HS-27A (cell line): ENCODE data around the gene RANBP1.
"Not testable (repeated sequence)": the region's sequence is repeated elsewhere in the genome, so short reads cannot be mapped to it uniquely, and the experiment has no call there.

Experiments
- DNase-seq: peaks from one replicate; pipeline ENCODE4 v3.0.0-alpha.2; 2012; ENCODE audit warnings: low read depth, missing footprints

RANBP1 gene

DNA sequence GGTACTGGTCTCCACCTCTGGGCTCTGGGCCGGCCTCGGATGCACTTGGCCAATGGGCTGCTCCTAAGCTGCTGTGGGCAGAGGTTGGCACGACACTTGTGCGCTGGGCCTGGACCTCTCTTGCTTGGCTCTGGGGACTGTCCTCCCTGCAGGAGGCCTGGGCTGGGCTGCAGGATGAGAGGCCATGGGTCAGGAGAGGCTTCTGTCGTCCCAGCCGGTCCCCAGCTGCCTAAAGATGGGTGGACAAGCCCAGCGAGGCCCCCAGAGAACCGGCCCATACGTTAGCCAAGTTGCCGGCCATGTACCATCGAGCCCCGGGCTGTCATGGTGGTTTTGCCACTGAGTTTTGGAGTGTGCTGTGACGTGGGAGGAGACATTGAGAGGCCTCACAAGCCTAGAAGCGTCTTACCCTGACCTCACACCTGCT is 36.6 kb downstream of the RANBP1 start:
- no peak for DNase-seq

DNA sequence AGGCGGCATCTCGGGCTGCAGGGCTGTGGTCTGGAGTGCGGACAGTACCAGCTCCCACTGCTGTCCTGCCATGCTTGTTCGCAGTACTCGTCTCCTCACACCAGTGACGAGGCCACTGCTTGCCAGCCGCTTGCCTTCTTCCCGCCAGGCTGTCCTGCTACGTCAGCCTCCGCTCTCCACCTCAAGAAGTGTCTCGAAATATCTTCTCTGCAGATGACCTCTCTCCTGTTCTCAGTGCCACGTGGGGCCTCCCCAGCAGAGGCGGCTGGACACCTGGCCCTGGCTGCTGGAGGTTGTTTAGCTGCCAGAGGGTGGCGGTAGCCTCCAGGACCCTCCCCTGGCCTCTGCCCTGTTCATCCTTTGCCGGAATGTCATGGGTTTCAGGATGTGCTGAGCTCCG is 38.0 kb downstream of the RANBP1 start:
- no peak for DNase-seq

DNA sequence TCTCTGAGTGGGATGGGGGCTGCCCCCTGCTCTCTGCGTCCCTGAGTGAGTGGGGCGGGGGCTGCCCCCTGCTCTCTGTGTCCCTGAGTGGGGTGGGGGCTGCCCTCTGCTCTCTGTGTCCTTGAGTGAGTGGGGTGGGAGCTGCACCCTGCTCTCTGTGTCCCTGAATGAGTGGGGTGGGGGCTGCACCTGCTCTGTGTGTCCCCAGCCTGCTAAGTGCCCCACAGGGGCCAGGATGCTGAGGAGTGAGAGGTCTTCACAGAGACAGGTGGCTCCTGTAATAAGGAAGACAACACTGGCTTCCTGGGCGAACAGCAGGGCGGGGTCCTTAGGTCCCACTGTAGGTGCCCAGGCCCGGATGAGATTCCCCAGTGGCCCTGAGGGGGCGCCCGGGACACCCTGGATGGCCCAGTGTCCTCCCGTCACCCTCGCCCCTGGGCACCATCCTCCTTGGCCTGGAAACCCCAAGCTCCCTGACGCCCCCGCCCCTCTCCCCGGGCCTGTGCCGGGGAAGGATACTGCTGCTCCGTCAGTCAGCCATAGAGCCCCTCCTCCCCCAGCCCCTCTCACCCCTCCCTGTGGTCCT is 38.8 kb downstream of the RANBP1 start:
- no peak for DNase-seq

DNA sequence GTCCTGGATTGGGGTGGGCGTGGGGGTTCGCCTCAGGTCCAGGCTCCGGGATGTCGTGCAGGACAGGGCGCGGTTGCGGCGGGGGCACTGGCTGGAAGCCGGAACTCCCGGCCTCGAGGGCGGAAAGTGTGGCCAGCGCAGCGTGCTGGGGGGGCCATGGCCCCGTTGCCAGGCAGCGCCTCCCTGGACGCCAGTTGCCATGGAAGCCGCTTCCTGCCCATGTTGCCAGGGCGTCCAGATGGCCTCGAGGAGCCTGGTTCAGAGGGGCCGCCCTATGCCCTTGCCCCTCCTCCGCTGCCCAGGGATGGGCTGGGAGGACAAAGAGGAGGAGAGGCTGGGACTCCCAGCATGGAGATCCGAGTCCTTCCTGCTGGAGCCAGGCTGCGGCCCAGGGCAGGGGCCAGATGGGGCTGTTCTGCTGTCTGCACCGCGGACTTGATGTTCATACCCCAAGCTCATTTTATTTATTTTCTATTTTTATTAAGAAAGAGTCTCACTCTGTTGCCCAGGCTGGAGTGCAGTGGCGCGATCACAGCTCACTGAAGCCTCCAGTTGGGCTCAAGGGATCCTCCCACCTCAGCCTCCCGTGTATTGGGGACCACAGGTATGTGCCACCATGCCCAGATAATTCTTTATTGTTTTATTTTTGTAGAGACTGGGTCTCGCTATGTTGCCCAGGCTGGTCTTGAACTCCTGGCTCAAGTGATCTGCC is 39.6 kb downstream of the RANBP1 start:
- no peak for DNase-seq

DNA sequence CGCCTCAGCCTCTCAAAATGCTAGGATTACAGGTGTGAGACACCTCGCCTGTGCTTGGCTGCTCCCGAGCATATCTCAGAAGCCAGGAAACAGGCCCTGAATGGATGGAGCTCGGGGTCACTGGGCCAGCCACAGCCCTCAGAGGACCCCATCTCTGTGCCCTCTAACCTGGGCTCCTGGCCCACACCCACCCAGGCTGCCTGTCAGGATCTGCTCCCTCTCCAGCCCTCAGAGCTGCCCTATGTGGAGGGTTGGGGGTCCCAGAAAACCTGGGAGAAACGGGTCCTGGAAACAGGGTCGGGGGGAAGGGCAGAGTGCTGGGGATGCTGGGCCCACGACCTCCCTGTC is 40.1 kb downstream of the RANBP1 start:
- no peak for DNase-seq

DNA sequence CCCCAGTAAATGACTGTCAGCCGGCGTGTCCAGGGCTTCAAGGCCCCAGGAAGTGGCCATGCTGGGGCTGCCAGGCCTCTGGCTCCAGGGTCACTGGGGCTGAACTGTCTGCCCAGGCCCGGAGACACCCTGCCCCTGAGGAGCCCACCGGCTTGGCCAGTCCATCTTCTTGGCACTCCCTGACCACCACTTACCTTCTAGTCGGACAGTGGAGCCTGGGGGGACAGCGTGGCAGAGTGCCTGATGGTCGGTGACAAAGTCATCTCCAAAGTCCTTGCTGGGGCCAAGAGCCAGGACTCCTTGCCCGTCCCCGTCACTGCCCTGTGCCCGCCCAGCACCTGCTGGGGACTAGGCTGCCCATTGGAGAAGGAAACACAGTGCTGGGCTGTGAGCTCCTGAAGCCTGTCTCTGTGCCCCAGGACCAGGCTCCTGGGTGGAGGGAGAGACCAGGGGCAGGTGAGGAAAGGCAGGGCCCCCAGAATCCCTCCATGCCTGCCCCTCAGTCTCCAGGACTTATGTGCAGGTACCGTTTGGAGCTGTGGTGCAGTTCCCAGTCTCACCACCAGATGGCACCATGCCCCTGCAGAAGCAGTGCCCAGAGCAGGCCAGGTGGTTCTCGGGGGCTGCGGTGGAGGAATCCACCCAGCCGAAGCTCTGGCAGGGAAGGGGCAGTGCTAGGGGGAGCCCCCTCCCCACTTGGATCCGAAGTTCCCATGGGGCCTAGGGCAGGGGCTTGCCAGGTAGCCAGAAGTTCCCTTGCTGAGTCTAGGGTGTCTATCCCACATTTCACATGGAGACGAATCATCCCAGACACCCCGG is 40.9 kb downstream of the RANBP1 start:
- peak; percentile 34 for DNase-seq

DNA sequence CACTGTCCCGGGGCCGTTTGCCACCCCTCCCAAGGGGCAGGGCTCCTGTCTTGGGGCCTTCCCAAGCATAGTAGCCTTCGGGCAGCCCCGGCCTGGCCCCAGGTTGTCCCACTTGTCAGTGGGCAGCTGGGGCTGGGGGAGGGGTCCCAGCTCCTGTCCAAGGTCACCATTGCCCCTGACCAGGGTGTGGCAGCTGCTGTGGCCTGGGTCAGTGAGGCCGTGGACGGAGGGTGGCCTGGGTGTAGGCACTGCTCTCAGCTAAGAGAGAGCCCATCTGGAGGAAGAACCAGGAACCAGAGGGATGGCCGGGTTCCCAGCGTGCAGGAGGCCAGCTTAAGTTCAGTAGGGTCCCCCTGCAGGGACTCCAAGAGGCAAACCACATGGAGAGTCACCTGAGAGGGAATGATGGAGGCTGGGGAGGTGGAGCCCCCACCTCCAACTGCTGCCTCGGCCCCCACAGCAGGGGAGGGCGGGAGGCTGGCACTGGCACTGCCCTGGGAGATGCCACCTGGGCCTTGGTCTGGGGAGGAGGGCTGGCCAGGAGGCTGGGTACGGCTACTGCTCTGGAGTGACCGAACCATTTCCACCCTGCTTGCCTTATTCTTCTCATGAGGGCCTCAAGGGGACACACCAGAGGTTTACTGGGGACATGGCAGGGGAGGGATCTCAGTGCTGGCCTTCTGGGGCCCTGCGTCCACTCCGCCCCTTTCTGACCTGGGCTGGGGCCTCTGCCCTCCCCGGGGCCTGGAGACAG is 41.7 kb downstream of the RANBP1 start:
- no peak for DNase-seq

DNA sequence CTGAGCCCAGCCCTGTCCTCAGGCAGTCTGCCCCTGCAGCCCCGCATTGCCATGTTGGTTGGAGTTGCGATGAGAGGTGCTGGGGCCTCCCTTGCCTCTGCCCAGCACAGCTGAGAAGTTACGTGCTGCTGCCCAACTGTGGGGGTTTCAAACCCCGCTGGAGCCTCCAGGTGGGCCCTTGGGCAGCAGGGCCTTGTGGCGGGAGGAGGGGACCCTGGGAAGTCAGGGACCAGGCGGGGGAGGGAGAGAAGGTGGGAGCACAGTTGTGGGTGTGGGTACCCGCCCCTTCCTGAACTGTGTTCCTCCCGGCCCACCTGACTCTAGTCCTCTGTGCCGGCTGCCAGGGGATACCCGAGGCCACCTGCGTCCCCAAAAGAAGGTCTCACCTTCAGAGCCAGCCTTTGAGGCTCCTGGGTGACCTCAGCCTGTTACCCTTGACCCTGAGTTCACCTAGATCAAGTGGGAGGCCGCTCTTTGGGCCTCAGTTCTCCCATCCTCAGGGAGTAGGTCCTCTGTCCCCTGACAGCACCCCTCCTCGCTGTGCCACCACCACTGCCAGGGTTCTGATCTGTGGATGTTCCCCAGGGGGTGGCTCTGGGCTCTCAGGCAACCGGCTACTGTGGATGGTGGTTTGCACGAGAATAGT is 42.6 kb downstream of the RANBP1 start:
- DNase-seq, result no peak

DNA sequence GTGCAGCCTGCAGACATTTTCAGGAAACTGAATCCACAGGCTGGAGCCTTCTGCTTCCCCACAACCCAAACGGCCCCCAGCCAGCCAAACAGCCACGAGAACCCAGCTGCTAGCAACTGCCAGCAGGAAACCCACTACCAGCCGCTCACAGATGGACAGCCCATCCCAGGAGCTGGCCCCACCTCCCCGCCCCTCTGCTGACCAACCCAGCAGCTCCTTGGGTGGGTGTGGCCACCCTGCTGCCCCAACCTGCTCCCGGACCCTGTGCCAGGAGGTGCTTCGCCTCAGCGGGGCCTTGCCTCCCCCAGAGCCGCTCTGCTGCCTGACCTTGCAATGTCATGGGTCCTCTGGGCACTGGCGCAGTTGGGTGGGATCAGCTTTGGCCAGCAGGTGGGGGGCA is 43.2 kb downstream of the RANBP1 start:
- DNase-seq, result no peak

DNA sequence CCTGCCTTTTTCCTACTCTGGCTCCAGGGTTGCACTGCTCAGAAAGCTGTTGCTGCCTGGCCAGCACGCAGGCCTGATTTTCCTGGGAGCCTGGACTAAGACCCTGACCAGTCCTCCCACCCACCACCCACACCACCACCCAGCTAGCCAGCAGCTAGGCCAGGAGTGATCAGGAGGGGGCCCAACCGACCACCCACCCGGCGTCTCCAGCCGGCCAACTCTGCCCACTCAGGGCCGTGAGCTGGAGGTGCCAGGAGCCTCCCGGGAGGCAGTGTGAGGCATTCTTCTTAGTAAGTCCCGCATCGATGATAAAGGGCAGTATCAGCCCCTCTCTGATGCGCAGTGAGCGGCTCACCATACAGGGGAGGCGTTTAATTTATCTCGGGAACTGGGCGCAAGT is 43.6 kb downstream of the RANBP1 start:
- DNase-seq, result not testable (repeated sequence)

DNA sequence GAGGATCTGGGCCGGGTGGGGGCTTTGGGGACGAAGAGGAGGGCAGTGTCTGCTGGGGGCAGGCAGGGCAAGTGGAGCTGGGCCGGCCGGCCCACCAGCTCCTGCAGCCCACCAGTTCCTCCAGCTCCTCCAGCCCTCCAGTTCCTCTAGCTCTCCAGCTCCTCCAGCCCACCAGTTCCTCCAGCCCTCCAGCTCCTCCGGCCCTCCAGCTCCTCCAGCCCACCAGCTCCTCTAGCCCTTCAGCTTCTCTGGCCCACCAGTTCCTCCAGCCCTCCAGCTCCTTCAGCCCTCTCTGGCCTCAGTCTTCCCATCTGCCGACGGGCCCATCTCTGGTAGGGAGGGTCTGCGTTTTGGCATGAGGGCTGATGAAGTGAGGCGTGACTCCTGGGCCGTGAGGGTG is 44.1 kb downstream of the RANBP1 start:
- DNase-seq, result no peak

DNA sequence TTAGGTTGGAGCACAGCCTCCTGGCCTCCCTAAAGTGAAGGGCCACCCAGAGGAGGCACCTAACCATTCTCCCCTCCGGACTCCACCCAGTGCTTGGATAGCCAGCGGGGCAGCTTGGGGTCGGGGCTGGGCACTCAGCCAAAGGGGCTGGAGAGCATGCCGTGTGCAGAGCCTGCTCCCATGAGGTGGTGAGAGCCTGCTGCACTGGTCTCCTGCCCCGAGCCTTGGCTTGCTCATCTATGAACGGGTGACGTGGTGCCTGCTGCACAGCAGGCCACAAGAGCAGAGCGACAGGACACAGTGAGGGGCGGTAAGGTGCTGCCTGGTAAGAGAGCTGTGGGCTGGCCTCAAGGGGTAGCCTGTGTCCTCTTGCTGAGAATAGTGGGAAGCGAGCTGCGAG is 49.0 kb downstream of the RANBP1 start:
- DNase-seq, result no peak

DNA sequence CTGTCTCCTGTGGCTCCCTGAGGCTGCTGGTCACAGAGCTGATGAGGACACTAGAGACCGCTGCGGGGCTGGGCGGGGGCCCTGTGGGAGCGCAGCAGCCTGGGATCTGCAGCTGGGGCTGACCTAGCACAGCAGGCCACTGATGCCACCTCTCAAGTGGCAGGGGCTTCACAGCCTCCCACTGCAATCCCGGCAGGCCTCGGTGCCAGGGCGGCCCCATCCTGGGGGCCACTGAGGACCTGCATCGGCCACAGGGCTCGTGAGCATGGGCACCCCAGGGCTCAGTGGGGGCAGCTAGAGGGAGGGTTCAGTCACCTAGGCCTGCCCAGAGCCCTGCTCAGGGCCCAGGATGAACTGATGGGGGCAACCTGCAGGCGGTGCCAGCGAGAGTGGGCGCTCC is 49.5 kb downstream of the RANBP1 start:
- DNase-seq, result no peak

DNA sequence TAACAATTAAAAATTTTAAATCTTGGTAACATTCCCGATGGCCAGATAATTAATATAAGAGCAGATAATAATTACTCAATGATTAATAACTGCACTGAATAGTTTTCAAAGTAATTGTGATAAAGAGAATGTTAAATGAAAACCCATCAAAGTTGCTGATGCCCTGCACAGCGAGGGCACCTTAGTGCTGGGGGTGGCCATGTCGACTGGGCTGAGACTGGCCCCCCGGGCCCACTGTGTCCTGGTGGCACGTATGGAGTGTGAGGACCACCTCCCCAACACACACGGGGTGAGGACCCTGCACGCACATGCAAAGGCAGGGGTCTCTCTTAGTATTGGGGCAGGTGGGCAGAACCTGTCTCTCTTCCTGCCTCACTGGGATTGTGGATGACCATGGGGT is 50.0 kb downstream of the RANBP1 start:
- no peak for DNase-seq

DNA sequence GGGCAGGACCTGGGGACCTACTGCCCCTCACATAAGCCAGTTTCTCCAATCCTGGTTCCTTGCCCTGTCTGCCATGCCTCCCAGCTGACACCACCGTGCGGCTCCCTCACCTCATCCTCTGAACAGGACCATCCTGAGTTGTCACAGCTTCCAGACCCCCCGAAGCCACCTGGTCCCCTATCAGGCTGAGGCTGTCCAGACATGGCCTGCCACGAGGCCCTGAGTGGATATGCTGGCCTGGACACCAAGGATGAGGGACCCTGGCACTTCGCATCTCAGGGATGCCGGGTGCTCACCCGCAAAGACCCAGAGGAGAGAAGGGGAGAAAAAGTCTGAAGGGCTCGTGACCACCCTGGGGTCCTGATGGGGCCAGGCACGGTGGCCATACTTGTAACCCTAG is 50.8 kb downstream of the RANBP1 start:
- no peak for DNase-seq

DNA sequence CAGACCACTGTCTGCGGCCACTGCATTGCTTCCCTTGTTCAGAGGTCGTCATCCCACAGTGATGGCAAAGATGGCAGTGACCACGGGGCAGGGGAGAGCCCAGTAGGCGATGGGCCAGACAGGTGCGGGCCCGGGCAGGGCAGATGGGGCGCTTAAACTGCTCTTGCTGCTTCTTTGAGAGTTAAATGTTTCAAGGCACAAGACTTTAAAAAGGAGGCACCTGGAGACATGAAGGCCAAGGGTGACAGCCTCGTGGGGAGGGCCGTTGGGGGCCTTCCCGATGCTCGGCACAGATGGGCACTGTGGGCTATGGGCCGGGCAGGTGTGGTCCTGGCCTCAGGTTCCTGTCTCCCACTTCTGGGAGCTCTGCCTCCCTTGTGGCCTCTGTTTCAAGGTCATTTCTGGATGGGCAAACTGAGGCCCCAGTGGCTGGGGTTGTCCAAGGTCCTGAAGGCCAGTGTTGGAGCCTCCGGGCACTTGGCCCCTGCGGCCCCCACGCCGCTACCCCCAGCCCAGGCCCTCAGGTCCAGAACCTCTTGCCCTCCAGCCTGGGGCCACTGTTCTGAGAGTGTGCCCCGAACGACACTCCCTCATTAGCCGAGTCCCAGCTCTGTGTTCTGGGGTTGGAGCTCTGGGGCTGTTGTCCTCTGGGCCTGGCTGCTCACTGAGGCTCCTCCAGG is 51.9 kb downstream of the RANBP1 start:
- no peak for DNase-seq

DNA sequence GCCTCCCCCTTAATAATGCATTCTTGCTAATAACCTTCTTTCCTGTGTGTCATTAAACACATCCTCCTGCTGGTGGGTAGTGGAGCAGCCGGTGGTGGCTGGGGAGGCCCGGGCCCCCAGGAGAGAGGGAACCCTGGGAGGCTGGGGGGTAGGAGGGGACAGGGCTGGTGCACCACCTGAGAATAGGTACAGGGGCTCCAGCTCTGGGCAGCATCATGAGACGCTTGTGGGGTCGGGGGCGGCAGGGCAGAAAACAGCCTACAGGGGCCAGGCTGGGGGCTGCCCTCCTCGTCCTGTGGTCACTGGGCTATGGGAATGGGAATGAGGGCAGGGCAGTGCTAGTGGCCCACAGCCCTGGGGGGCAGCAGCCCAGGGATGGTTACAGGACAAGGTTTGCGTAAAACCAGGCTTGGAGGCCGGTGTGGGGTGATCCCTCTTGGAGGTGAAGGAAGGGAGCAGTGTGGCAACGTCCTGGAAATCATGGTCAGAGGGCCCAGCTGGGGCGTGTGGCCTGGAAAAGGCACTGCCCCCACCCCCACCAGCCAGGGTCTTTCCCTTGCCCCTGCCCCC is 53.4 kb downstream of the RANBP1 start:
- DNase-seq, result no peak

DNA sequence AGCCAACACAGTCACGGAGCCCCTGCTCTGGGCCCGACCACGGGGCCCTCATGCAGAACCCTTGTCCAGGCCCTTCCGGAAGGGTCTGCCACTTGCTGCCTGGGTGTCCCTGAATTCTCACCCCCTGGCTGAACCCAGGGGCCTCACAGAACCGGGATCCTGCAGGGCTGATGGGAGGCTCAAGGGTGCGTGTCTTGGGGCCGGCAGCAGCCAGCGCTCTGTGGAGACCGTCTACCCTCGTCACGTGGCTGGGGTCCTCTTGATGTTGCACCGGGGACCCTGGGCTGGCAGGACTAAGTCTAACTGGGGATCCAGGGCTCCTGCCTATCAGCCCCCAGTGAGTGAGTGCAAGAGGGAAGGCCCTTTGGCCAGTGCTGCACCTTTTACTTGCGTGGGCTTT is 54.3 kb downstream of the RANBP1 start:
- DNase-seq, result no peak

DNA sequence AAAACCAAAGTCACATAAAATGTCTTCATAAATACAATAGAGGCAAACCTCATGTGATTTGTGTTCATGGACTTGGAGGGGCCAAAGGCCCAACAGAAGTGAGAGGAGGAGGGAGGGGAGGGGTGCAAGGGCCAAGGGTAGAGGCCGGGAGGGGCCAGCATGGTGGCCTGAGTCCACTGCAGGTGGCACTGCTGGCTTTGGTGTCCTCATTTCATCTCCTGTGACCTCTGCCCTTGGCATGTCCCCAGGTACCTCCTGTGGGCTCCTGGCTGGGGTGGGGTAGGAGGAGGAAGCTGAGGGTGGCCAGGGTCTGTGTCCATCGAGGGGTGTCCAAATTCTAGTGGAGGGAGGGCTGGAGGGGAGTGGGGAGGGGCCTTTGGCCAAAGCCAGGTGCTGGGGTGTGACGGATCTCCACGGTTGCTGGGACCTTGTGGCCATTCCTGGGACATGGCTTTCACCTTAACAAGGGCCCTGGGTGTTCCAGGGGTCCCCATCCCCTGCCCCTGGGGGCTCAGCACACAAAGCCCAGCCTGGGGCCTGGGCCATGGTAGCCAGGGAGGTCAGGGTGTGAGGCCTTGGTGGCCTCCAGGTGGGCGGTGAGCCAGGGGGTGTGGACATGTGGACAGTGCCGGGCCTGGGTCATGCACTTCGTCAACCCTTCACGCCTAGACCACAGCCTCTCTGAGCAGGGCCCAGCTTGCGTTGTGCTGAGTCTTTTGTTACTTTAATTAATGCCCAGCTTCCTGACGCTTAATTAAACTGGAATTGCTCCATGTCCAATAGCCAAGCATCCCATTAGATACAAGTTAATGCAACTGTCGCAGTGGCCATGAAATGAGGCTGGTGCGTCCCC is 55.6 kb downstream of the RANBP1 start:
- DNase-seq, result no peak

DNA sequence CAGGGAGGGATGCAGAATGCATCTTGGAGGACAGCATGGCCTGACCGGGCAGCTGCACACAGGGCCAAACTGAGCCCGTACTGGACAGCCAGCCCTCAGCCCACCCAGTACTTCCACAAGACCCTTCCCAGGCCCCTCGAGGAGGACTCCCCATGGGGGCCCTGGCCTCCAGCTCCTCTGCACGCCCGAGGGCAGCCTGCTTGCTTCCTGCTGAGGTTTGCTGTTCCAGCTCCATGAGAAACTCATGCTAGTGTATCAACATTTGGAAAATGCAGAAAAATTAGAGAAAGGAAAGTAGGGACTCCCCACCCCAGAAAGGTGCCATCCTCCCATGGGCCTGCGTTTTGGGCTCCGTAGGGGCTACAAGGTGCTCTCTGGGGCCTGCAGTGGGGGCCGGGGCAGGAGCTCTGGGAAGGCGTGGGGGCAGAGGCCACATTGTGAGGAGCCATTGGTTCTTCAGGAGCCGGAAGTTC is 56.3 kb downstream of the RANBP1 start:
- DNase-seq, result no peak
